Colonic mucosa (tissue), 4 donors: ENCODE data around the gene TPSD1. TPM values are rescaled to one million over a fixed set of nuclear protein-coding genes. Genes with fewer than 3 reads are reported as not detected.
"Not testable (repeated sequence)": the region's sequence is repeated elsewhere in the genome, so short reads cannot be mapped to it uniquely, and the experiment has no call there.

Experiments
- DNase-seq: peaks from one replicate; pipeline ENCODE4 v3.0.0-alpha.2; 2020
- H3K27ac ChIP-seq: fragments of 200-600 bp; one replicate; pipeline ENCODE4 v1.8.0; 2021
- H3K27me3 ChIP-seq: fragments of 200-600 bp; one replicate; pipeline ENCODE4 v1.8.0; 2021
- H3K36me3 ChIP-seq: fragments of 200-600 bp; one replicate; pipeline ENCODE4 v1.8.0; 2021
- H3K4me1 ChIP-seq: fragments of 200-600 bp; one replicate; pipeline ENCODE4 v1.8.0; 2021; ENCODE audit warnings: mild to moderate bottlenecking
- H3K4me3 ChIP-seq: fragments of 200-600 bp; one replicate; pipeline ENCODE4 v1.8.0; 2021
- H3K9ac ChIP-seq, 2 donors: one replicate each; pipeline ENCODE4 v1.7.0; 2013; ENCODE audit warnings: control low read depth in 2 of 2, low read depth in 2 of 2, low read length in 2 of 2
- H3K9me3 ChIP-seq: fragments of 200-600 bp; one replicate; pipeline ENCODE4 v1.8.0; 2021
- intact Hi-C: fragments of 100-400 bp; cut with DNase I; formaldehyde crosslinking; loops from one replicate; pipeline ENCODE4 v1.14.1; 2022
- total RNA-seq, 2 donors: library from RNA; stranded (reverse); fragmentation: NEBNext Ultra II Directional in 1 of 2; extraction: Animal tissue kit (Norgen Biotek cat#: 25700) in 1 of 2; gene quantifications; one replicate each; pipeline ENCODE4 v1.2.1, GENCODE V29; 2021
- TF ChIP-seq, protein P1 (sequence below): fragments of 200-600 bp; IDR thresholded peaks from one replicate; pipeline ENCODE4 v1.8.0; 2022; ENCODE audit warnings: antibody characterized with exemption, mild to moderate bottlenecking
- donor health status: healthy.
- donor health status: DM: no; HTN: no; CAD: no.
- donor health status: DM: no; HTN: no; CAD: no.

The TPSD1 gene
- total RNA-seq, 2 donors from 2014 or later, result 0.19 to 0.64 TPM

DNA sequence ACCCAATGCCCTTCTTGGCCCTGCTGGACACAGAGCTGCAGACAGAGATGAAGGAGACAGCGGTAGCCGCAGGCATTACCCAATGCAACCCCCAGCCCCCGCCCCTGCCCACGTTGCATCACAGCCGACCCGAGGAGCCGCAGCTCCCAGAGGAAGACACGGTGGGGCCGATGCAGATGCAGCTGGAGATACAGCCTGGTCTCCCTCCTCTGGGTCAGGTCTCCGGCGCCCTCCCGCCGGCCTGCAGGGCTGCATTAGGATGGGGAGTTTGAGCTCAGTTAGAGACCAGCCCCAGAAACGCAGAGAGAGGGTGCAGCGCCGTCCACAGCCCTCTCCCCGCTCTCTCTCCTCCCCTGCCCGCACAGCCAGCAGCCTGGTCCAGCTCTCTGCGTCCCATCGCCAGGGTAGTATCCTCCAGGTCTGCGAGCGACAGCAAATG lies 34.2 kb downstream of the TPSD1 start:
- intact Hi-C loops, result no loop called here
- peaks cover 3% of the 10 kb centered on the region for H3K4me1 ChIP-seq
- no peak overlapping the region for H3K9ac ChIP-seq
- H3K27me3 ChIP-seq, result peaks cover 21% of the 10 kb centered on the region
- H3K4me3 ChIP-seq, result no peak overlapping the region
- DNase-seq, result no peak
- no peaks in the 10 kb centered on the region for H3K9me3 ChIP-seq
- TF ChIP-seq, protein P1, sequence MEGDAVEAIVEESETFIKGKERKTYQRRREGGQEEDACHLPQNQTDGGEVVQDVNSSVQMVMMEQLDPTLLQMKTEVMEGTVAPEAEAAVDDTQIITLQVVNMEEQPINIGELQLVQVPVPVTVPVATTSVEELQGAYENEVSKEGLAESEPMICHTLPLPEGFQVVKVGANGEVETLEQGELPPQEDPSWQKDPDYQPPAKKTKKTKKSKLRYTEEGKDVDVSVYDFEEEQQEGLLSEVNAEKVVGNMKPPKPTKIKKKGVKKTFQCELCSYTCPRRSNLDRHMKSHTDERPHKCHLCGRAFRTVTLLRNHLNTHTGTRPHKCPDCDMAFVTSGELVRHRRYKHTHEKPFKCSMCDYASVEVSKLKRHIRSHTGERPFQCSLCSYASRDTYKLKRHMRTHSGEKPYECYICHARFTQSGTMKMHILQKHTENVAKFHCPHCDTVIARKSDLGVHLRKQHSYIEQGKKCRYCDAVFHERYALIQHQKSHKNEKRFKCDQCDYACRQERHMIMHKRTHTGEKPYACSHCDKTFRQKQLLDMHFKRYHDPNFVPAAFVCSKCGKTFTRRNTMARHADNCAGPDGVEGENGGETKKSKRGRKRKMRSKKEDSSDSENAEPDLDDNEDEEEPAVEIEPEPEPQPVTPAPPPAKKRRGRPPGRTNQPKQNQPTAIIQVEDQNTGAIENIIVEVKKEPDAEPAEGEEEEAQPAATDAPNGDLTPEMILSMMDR, result no peak
- no peak overlapping the region for H3K27ac ChIP-seq
- no peaks in the 10 kb centered on the region for H3K36me3 ChIP-seq

- Histone ChIP-seq H3K4me3 (no peak overlapping the region), H3K9ac (no peak overlapping the region), H3K4me1 (peaks cover 3% of the 10 kb centered on the region), H3K27ac (no peak overlapping the region), H3K9me3 (no peaks in the 10 kb centered on the region), H3K36me3 (no peaks in the 10 kb centered on the region), H3K27me3 (peaks cover 21% of the 10 kb centered on the region)
- DNase-seq, result peak; percentile 38
- TF ChIP-seq, protein P1, result no peak
- intact Hi-C loops, result no loop called here
Measured at GRCh38 chr16:1290860-1291575, 35.1 kb downstream of the TPSD1 start.

DNA sequence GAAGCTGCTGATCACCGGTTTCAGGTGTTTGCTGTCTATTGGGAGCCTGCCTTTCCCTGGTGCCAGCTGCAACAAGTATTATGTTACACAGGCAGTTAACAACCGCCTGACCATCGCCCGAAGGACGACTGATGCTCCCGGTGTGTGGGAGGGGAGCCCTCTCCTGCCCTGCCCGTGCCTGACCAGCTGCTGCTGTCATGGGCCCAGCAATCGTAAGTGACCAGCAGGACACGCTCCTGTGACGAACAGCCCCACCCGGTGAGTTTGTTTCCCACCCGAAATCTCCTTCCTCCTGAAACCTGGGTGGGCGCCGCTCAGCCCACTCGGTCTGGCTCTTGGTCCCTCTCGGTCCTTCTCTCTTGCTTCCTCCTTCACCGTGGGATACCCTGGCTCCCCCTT lies 35.7 kb downstream of the TPSD1 start:
- Histone ChIP-seq H3K4me3 (no peak overlapping the region), H3K9me3 (no peaks in the 10 kb centered on the region), H3K27ac (no peak overlapping the region), H3K27me3 (peaks cover 21% of the 10 kb centered on the region), H3K9ac (no peak overlapping the region), H3K36me3 (no peaks in the 10 kb centered on the region), H3K4me1 (peaks cover 3% of the 10 kb centered on the region)
- TF ChIP-seq, protein P1, result no peak
- intact Hi-C loops, result no loop called here
- DNase-seq, result no peak

GRCh38 chr16:1292208-1292607 lies 36.3 kb downstream of the TPSD1 start:
- H3K9ac ChIP-seq, H3K9me3 ChIP-seq, H3K4me3 ChIP-seq, DNase-seq, H3K27ac ChIP-seq, H3K4me1 ChIP-seq, H3K36me3 ChIP-seq, intact Hi-C loops: not testable (repeated sequence)
- peaks cover 21% of the 10 kb centered on the region for H3K27me3 ChIP-seq

- DNase-seq, intact Hi-C loops: not testable (repeated sequence)
Measured at GRCh38 chr16:1292808-1293207, 36.9 kb downstream of the TPSD1 start.

DNA sequence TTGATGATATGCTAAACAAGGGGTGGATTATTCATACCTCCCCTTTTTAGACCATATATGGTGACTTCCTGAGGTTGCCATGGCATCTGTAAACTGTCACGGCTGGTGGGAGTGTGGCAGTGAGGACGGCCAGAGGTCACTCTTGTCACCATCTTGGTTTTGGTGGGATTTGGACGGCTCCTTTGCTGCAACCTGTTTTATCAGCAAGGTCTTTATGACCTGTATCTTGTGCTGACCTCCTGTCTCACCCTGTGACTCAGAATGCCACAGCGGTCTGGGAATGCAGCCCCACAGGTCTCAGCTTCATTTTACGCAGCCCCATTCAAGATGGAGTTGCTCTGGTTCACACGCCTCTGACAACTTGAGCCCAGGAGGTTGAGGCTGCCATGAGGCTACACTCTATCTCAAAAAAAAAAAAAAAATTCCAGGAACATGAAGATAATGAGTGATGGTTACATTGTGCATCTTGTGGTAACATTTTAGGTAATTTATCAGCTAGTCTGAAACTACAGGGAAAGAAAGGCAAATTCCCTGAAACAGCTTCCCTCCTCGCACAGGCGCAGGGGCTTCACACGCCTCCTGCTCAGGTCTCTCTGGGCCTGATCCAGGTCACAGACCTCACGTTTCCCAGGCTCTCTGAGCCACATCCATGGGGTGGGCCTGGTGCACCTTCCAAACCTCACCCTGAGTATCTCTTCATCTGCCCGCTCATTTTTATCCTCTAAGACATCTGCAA lies 38.2 kb downstream of the TPSD1 start:
- Histone ChIP-seq H3K27me3 (peaks cover 7% of the 10 kb centered on the region), H3K4me1 (peaks cover 3% of the 10 kb centered on the region), H3K36me3 (no peaks in the 10 kb centered on the region), H3K27ac (no peak overlapping the region), H3K4me3 (no peak overlapping the region), H3K9ac (no peak overlapping the region), H3K9me3 (no peaks in the 10 kb centered on the region)
- intact Hi-C loops, result no loop called here
- DNase-seq, result no peak
- TF ChIP-seq, protein P1, result no peak

More at GRCh38 chr16:1292808-1293207, 36.9 kb downstream of the TPSD1 start:
- not testable (repeated sequence) for H3K36me3 ChIP-seq, H3K27ac ChIP-seq, H3K9ac ChIP-seq, H3K4me1 ChIP-seq, H3K4me3 ChIP-seq, H3K9me3 ChIP-seq
- peaks cover 18% of the 10 kb centered on the region for H3K27me3 ChIP-seq
